Cardiac ventricle fibroblast (primary cell): ENCODE data around the gene TMEM17. TPM values are rescaled to one million over a fixed set of nuclear protein-coding genes. Genes with fewer than 3 reads are reported as not detected.

Experiments
- total RNA-seq: library from RNA; depleted of rRNA; stranded (reverse); fragments of >200 nt; gene quantifications from 2 replicates; pipeline ENCODE4 v1.2.3, GENCODE V29; 2015

TMEM17 gene, protein sequence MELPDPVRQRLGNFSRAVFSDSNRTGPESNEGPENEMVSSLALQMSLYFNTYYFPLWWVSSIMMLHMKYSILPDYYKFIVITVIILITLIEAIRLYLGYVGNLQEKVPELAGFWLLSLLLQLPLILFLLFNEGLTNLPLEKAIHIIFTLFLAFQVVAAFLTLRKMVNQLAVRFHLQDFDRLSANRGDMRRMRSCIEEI
- 0.69 and 1.4 TPM in 2 replicates for total RNA-seq

DNA sequence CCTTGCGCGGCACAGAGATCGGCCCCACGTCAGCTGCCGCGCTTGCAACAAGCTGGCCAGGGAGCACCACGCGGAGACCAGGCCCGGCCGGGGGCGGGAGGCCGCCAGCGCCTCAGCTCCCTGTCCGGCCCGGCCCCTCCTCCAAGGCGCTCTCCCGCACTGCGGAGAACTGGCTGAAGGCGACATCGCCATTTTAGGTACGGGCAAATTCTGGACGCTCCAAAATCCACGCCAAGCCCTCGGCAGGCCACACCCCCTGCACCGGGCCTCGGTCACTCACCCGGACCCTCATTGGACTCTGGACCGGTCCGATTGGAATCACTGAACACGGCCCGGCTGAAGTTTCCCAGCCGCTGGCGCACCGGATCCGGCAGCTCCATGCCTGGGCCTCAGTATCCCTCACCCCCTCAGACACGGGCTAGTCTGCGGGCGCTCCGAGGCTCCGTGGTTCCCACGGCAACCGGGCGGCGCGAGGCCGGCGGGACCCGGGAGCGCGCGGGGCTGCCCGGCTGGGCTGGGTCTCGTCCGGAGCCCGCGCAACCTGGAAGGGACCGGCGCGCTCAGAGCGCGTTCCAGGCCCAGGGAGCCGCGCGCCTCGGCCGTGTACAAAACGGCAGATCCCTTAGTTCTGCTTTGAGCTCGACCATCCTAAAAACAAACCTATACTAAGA lies at the start of gene TMEM17:
Gene TMEM17 (minus strand): TSS at position 446 of the 671 bp plus-strand sequence. CDS start 66 bp downstream, at position 380.

Other genes starting within 250 kb of the TMEM17 start
- 32.2 and 39.0 TPM in 2 replicates for gene EHBP1, start 199.5 kb upstream of the TMEM17 start, total RNA-seq